CD14-positive monocyte (primary cell): ENCODE results near the gene PPM1H. TPM values are rescaled to one million over a fixed set of nuclear protein-coding genes. Genes with fewer than 3 reads are reported as not detected.

Experiments
- DNase-seq, 3 donors: peaks; one replicate each; pipeline ENCODE4 v3.0.0-alpha.2; 2011 to 2022
- H2AFZ ChIP-seq: 2 replicates; pipeline ENCODE4 v1.6.0; 2012; ENCODE audit warnings: mild to moderate bottlenecking, low read depth, low read length, inconsistent platforms; ENCODE audit not compliant: insufficient read depth, poor library complexity, severe bottlenecking
- H3K27ac ChIP-seq, 2 donors: 1 replicate in 1 of 2; 2 replicates in 1 of 2; pipeline ENCODE4 v1.5.1; 2012 to 2013; ENCODE audit warnings: low read length in 2 of 2, control low read depth in 1 of 2, inconsistent platforms in 1 of 2, low read depth in 1 of 2, mild to moderate bottlenecking in 1 of 2
- H3K27me3 ChIP-seq, 2 donors: one replicate each; pipeline versions ENCODE4 v1.6.0 to v1.6.1; 2011 to 2013; ENCODE audit warnings: low read length in 2 of 2; ENCODE audit not compliant: control insufficient read depth in 2 of 2, insufficient read depth in 2 of 2
- H3K36me3 ChIP-seq, 2 donors: replicated peaks in 1 of 2; 1 replicate in 1 of 2; 2 replicates in 1 of 2; pipeline versions ENCODE4 v1.5.1 to v1.6.1; 2012 to 2013; ENCODE audit warnings: low read length in 2 of 2, control low read depth in 1 of 2, inconsistent platforms in 1 of 2, mild to moderate bottlenecking in 1 of 2; ENCODE audit not compliant: insufficient read depth in 2 of 2, control insufficient read depth in 1 of 2
- H3K4me1 ChIP-seq, 2 donors: 1 replicate in 1 of 2; 2 replicates in 1 of 2; pipeline versions ENCODE4 v1.5.1 to v1.6.1; 2012 to 2013; ENCODE audit warnings: low read length in 2 of 2, control low read depth in 1 of 2, inconsistent platforms in 1 of 2, mild to moderate bottlenecking in 1 of 2, moderate library complexity in 1 of 2; ENCODE audit not compliant: insufficient read depth in 2 of 2, control insufficient read depth in 1 of 2
- H3K4me2 ChIP-seq: replicated peaks from 2 replicates; pipeline ENCODE3; 2012; ENCODE audit warnings: low read length, moderate library complexity, mild to moderate bottlenecking; ENCODE audit not compliant: poor library complexity, severe bottlenecking; ENCODE audit errors: extremely low read depth
- H3K4me3 ChIP-seq, 3 experiments: fragments of 200-600 bp in 1 of 3; sonication (generic) in 1 of 3; replicated peaks in 1 of 3; 1 replicate in 2 of 3; 2 replicates in 1 of 3; pipeline ENCODE4 v1.5.1; 2011 to 2013; ENCODE audit warnings: low read length in 3 of 3, mild to moderate bottlenecking in 3 of 3, control low read depth in 2 of 3, low read depth in 2 of 3, inconsistent platforms in 1 of 3, moderate library complexity in 1 of 3
- H3K79me2 ChIP-seq: 2 replicates; pipeline ENCODE4 v1.6.0; 2012; ENCODE audit warnings: mild to moderate bottlenecking, control low read depth, inconsistent platforms, low read length, moderate library complexity; ENCODE audit not compliant: insufficient read depth
- H3K9ac ChIP-seq: 2 replicates; pipeline ENCODE4 v1.6.0; 2017; ENCODE audit warnings: low read length, mild to moderate bottlenecking; ENCODE audit not compliant: insufficient read depth, poor library complexity, severe bottlenecking
- H3K9me3 ChIP-seq, 2 donors: replicated peaks in 1 of 2; 1 replicate in 1 of 2; 2 replicates in 1 of 2; pipeline versions ENCODE4 v1.5.1 to v1.6.1; 2012 to 2013; ENCODE audit warnings: low read length in 2 of 2, control low read depth in 1 of 2; ENCODE audit not compliant: control insufficient read depth in 1 of 2, insufficient read depth in 1 of 2
- H4K20me1 ChIP-seq: 2 replicates; pipeline ENCODE4 v1.6.0; 2012; ENCODE audit warnings: mild to moderate bottlenecking, low read length, control low read depth, moderate library complexity; ENCODE audit not compliant: insufficient read depth
- H3K27ac Mint-ChIP-seq, 7 donors: one replicate each; pipeline ENCODE4 v1.8.0; 2020; ENCODE audit warnings: mild to moderate bottlenecking in 7 of 7, mixed read lengths in 7 of 7, moderate library complexity in 6 of 7, inconsistent platforms in 2 of 7
- H3K27me3 Mint-ChIP-seq, 3 donors: one replicate each; pipeline ENCODE4 v1.8.0; 2021 to 2022; ENCODE audit warnings: low read depth in 3 of 3, mild to moderate bottlenecking in 3 of 3, mixed read lengths in 3 of 3, moderate library complexity in 3 of 3, inconsistent platforms in 1 of 3
- H3K36me3 Mint-ChIP-seq, 2 donors: one replicate each; pipeline ENCODE4 v1.8.0; 2020; ENCODE audit warnings: mixed read lengths in 2 of 2, inconsistent platforms in 1 of 2, mild to moderate bottlenecking in 1 of 2
- H3K4me1 Mint-ChIP-seq: one replicate; pipeline ENCODE4 v1.8.0; 2020; ENCODE audit warnings: mild to moderate bottlenecking, mixed read lengths
- H3K4me3 Mint-ChIP-seq, 2 donors: one replicate each; pipeline ENCODE4 v1.8.0; 2020; ENCODE audit warnings: mild to moderate bottlenecking in 2 of 2, mixed read lengths in 2 of 2, moderate library complexity in 1 of 2
- H3K9me3 Mint-ChIP-seq, 7 donors: one replicate each; pipeline ENCODE4 v1.8.0; 2020 to 2022; ENCODE audit warnings: mixed read lengths in 7 of 7, mild to moderate bottlenecking in 6 of 7, moderate library complexity in 6 of 7, inconsistent platforms in 2 of 7
- CTCF ChIP-seq: fragments of 200-600 bp; IDR thresholded peaks from one replicate; pipeline ENCODE4 v1.8.0; 2022; ENCODE audit warnings: antibody characterized with exemption, mild to moderate bottlenecking
- WGBS: methylation state at CpG from one replicate; pipeline ENCODE4 v1.1.5; 2013; ENCODE audit warnings: missing lambda C conversion rate; ENCODE audit not compliant: insufficient coverage; 5-methylcytosine and 5-hydroxymethylcytosine counted together
- intact Hi-C, 2 donors: fragments of 100-400 bp; cut with micrococcal nuclease; formaldehyde crosslinking; loops; one replicate each; pipeline versions ENCODE4 v1.15.0 to v1.15.1; 2023
- polyA plus RNA-seq, 3 donors: library from polyadenylated mRNA; depleted of rRNA in 1 of 3; unstranded in 2 of 3; stranded (reverse) in 1 of 3; fragments of 300-500 nt in 2 of 3; fragments of >200 nt in 1 of 3; fragmentation: Illumina TruSeq in 2 of 3; gene quantifications; 1 replicate in 2 of 3; 2 replicates in 1 of 3; pipeline ENCODE4 v1.2.3, GENCODE V29; 2012 to 2021

Gene PPM1H
- polyA plus RNA-seq, 3 donors, result 1.5 to 2.8 (median 1.9) TPM

- H3K79me2 ChIP-seq, result no peaks in the 10 kb centered on the region
- intact Hi-C loops, result no loop called here
- no peak overlapping the region for H3K27ac Mint-ChIP-seq
- H3K9me3 Mint-ChIP-seq, result peaks cover 0 to 2% (median 0%) of the 10 kb centered on the region in 7 donors
- peaks cover 2 to 12% of the 10 kb centered on the region in 2 donors for H3K36me3 Mint-ChIP-seq
- no peak for DNase-seq
- H3K9me3 ChIP-seq, result no peaks in the 10 kb centered on the region
- H3K27me3 Mint-ChIP-seq, result no peaks in the 10 kb centered on the region
- no peak overlapping the region for H2AFZ ChIP-seq
- H3K27ac ChIP-seq, result no peak overlapping the region
- H3K4me1 ChIP-seq, result no peaks in the 10 kb centered on the region
- no peaks in the 10 kb centered on the region for H4K20me1 ChIP-seq
- H3K4me3 Mint-ChIP-seq, result no peak overlapping the region
- TF ChIP-seq CTCF, result no peak
- H3K27me3 ChIP-seq, result no peaks in the 10 kb centered on the region
- no peaks in the 10 kb centered on the region for H3K36me3 ChIP-seq
- WGBS, result no CpG with 5 or more reads among the region's 1 CpG
- no peak overlapping the region for H3K9ac ChIP-seq
- peaks cover 2% of the 10 kb centered on the region for H3K4me1 Mint-ChIP-seq
- no peak overlapping the region for H3K4me3 ChIP-seq
- no peak overlapping the region for H3K4me2 ChIP-seq
Observed at GRCh38 chr12:62766496-62766895, 168.5 kb downstream of the PPM1H start.

GRCh38 chr12:62763861-62764645 lies 170.9 kb downstream of the PPM1H start:
- H3K4me3 Mint-ChIP-seq, result no peak overlapping the region
- no peaks in the 10 kb centered on the region for H3K79me2 ChIP-seq
- H3K4me1 ChIP-seq, result no peaks in the 10 kb centered on the region
- H3K36me3 ChIP-seq, result no peaks in the 10 kb centered on the region
- H3K4me2 ChIP-seq, result no peak overlapping the region
- peaks cover 0 to 2% (median 0%) of the 10 kb centered on the region in 7 donors for H3K9me3 Mint-ChIP-seq
- WGBS, result 88% methylated on average over 4 of the region's 9 CpGs
- no peak for DNase-seq
- no peak overlapping the region for H3K27ac ChIP-seq
- TF ChIP-seq CTCF, result no peak
- H3K27me3 ChIP-seq, result no peaks in the 10 kb centered on the region
- peaks cover 2% of the 10 kb centered on the region for H3K4me1 Mint-ChIP-seq
- peaks cover 2 to 14% of the 10 kb centered on the region in 2 donors for H3K36me3 Mint-ChIP-seq
- H3K4me3 ChIP-seq, result no peak overlapping the region
- no peak overlapping the region for H3K9ac ChIP-seq
- no peaks in the 10 kb centered on the region for H3K9me3 ChIP-seq
- intact Hi-C loops, result no loop called here
- H2AFZ ChIP-seq, result no peak overlapping the region
- H3K27ac Mint-ChIP-seq, result no peak overlapping the region
- H3K27me3 Mint-ChIP-seq, result peaks cover 0 to 1% (median 0%) of the 10 kb centered on the region in 3 donors
- H4K20me1 ChIP-seq, result no peaks in the 10 kb centered on the region
